GM06990 (cell line): ENCODE results near the gene PVR.

Experiments used
- DNase-seq: peaks from one replicate; pipeline ENCODE4 v3.0.0-alpha.2; 2011; ENCODE audit not compliant: insufficient read length; ENCODE audit errors: extremely low read depth
- H3K27me3 ChIP-seq: replicated peaks from 2 replicates; pipeline ENCODE4 v1.6.0; 2011; ENCODE audit warnings: low read length; ENCODE audit not compliant: control insufficient read depth, insufficient read depth
- H3K36me3 ChIP-seq: 2 replicates; pipeline ENCODE4 v1.5.1; 2011; ENCODE audit warnings: low read length; ENCODE audit not compliant: control insufficient read depth, insufficient read depth
- H3K4me3 ChIP-seq: replicated peaks from 2 replicates; pipeline ENCODE4 v1.5.1; 2011; ENCODE audit warnings: low read depth, mild to moderate bottlenecking, control low read depth, low read length
- TF ChIP-seq, protein P1 (sequence below): IDR thresholded peaks from 2 replicates; pipeline ENCODE4 v1.5.1; 2011; ENCODE audit warnings: low read length, control low read depth, mild to moderate bottlenecking, inconsistent platforms; ENCODE audit not compliant: insufficient read depth, poor library complexity, severe bottlenecking

The PVR gene

DNA sequence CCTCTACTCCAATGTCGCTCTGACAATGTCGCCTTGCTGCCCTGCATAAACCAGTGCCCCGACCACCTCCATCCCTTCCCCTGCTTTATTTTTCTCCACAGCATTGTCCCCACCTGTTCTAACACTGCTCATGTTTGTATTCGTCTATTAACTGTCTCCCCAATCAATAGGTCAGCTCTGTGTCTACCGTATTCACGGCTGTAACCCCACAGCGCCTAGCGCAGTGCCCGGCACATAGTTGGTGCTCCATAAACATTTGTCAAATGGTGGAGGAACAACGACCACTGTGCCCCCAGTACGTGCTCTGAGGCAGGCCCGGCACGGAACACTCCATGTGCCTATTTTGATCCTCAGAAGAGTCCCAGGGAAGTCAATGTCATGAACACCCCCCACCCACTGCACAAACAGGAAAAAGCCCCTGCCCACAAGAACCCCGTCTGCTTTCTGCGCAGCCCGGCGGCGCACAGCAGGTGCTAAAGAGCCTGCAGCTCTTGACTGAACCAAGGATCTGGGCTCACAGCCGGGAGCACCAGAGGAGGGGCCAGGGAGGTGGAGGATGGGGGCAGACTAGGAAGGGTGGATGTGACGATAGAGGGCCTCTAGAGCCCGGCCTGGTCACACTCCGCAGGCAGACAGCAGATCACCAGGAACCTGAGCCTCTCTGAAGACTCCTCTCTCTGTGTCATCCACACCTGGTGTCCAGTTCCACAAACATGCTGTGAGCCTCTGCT lies 53.4 kb downstream of the PVR start:
- Histone ChIP-seq H3K27me3 (no peaks in the 10 kb centered on the region; the same call in 1 of the 2 replicates), H3K36me3 (no peaks in the 10 kb centered on the region), H3K4me3 (no peak overlapping the region)
- TF ChIP-seq, protein P1, sequence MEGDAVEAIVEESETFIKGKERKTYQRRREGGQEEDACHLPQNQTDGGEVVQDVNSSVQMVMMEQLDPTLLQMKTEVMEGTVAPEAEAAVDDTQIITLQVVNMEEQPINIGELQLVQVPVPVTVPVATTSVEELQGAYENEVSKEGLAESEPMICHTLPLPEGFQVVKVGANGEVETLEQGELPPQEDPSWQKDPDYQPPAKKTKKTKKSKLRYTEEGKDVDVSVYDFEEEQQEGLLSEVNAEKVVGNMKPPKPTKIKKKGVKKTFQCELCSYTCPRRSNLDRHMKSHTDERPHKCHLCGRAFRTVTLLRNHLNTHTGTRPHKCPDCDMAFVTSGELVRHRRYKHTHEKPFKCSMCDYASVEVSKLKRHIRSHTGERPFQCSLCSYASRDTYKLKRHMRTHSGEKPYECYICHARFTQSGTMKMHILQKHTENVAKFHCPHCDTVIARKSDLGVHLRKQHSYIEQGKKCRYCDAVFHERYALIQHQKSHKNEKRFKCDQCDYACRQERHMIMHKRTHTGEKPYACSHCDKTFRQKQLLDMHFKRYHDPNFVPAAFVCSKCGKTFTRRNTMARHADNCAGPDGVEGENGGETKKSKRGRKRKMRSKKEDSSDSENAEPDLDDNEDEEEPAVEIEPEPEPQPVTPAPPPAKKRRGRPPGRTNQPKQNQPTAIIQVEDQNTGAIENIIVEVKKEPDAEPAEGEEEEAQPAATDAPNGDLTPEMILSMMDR, result no peak
- no peak for DNase-seq

DNA sequence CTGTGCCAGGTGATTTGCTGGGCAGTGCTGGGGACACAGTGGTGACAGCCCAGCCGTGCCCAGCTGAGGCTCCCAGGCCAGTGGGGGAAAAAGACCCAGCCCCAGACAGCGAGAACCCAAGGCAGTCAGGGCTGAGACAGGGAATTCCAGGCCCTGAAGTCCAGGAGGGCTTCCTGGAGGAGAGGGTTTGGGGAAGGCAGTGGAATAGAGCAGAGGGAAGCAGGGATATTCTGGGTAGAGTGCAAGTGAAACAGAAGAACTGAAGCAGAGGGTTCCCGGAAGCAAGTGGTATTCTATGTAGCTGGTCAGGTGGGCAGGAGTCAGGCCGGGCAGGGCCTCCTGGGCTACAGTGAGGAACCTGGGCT lies 53.9 kb downstream of the PVR start:
- no peaks in the 10 kb centered on the region for H3K36me3 ChIP-seq
- no peaks in the 10 kb centered on the region; the same call in 1 of the 2 replicates for H3K27me3 ChIP-seq
- DNase-seq, result no peak
- H3K4me3 ChIP-seq, result no peak overlapping the region
- TF ChIP-seq, protein P1, result no peak

DNA sequence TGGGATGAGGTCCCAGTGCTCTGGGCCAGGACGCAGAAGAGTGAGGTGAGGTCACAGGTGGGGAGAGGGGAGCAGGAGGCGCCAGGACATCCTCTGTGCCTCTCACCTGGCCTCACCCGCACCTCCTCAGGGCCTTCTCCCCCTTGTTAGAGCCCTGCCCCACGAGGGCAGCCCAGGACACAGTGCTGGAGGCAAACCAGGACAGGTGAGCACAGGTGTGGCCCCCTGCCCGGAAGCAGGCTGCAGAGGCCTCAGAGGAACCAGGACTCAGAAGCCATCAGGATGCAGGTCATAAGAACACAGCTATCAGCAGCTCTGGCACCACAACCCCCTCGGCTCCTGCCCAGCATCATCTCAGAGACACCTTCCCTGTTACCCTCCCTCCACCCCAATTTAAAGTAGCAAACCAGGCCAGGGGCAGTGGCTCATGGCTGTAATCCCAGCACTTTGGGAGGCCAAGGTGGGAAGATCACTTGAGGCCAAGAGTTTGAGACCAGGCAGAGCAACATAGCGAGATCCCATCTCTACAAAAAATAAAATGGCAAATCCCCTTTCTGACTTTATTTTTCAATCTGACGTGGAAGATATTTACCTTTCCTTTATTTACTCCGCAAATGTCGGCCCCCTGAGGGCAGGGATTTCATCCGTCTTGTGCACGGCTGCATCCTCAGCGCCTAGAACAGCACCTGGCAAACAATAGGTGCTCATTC lies 54.9 kb downstream of the PVR start, which contains the start of gene CEACAM16:
TSS of gene CEACAM16 (plus strand) at position 660 of the 710 bp plus-strand sequence. CDS start 2,306 bp downstream, outside the sequence.
- Histone ChIP-seq H3K4me3 (no peak within 1 kb of the TSS), H3K36me3 (no peaks in the 10 kb centered on the region), H3K27me3 (no peaks in the 10 kb centered on the region; the same call in 1 of the 2 replicates)
- TF ChIP-seq, protein P1, result no peak
- DNase-seq, result no peak

DNA sequence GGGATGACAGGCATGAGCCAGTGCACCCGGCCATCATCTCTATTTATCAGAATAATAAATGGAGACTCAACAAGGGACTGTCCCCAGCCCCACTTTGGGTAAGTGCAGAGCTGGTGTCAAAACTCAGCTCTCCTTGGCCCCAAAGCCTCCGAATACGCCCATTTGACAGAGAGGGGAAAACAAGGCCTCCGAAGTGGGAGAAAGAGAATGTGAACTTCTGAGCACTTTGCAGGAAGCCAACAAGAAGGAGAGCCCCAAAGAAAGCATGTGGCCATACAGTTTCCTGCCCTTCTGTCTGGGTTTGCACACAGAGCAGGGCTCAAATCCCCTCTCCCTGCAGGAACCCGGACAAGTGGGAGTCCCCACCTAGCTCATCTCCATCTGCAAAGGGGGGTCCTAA lies 56.8 kb downstream of the PVR start:
- TF ChIP-seq, protein P1, result no peak
- no peak overlapping the region for H3K4me3 ChIP-seq

DNA sequence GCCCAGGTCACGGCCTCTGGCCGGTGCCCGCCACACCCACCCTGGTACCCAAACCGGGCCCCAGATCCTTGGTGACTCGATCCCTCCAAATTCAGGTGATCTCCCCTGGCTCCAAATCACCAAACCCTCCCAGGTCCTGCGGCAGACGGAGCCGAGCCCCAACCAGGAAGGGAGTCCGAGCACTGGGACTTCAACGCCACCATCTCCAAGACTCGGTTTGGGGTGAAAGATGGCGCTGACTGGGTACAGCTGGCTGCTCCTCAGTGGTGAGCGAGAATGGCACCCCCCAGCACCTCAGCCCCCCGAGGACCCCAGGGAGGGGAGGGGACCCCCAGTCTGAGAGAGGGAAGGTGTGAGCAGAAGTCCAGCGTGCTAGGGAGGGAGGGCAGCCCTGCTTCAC lies 57.5 kb downstream of the PVR start:
- TF ChIP-seq, protein P1, result no peak
- no peak overlapping the region for H3K4me3 ChIP-seq
- H3K27me3 ChIP-seq, result no peaks in the 10 kb centered on the region; the same call in 1 of the 2 replicates
- H3K36me3 ChIP-seq, result no peaks in the 10 kb centered on the region
- no peak for DNase-seq

More for the DNA sequence above, 56.8 kb downstream of the PVR start:
- H3K36me3 ChIP-seq, result no peaks in the 10 kb centered on the region
- no peaks in the 10 kb centered on the region; the same call in 1 of the 2 replicates for H3K27me3 ChIP-seq
- DNase-seq, result no peak
